ENCODE measurements around the gene CNBD2.
A peak's percentile ranks its signal among the peaks of the same experiment; 100 is the strongest.
"Not testable (repeated sequence)": the region's sequence is repeated elsewhere in the genome, so short reads cannot be mapped to it uniquely, and the experiment has no call there.

Gene CNBD2

DNA sequence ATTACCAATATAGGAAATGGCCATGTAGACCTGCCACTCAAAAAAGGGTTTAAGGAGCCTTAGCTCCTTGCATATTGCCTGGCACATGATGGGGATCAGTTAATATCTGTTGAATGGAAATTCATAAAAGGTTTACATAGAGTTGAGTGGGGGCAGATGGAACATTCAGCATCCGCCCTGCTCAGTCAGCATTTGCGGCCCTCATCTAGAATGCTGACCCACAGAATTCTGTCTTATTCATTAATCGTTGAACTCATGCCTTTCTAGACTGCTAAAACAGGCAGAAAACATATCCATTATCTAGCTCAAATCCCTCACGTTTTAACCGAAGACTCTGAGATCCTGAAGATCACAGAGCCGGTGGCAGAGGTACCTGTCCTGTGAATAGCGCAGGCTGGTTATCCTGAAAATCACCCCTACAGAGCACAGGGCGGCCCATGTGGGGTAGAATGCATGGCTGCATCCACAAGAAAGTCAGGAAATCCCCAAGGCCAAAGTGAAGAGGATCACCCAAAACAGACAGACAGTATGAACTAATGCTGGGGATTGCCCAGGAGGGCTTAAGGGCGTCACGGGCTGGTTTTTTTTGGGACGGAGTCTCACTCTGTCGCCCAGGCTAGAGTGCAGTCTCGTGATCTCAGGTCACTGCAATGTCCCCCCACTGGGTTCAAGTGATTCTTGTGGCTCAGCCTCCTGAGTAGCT, 59.9 kb downstream of the CNBD2 start:
- no peak for DNase-seq

DNA sequence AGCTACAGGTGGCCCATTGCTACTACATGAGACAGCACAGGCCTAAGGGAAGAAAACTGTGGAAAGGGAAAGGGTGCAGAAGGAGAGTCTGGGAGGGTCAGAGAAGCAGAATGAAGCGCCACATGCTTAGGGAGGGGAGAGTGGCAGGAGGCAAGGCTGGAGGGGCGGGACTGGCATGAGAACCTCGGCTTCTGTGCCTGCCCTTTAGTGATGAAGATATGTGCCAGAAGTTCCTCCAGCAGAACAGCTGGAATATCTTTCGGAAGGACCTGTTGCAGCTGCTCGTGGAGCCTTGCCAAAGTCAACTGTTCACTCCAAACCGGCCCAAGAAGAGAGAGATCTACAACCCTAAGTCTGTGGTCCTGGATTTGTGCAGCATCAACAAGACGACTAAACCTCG, 61.8 kb downstream of the CNBD2 start:
- no peak for DNase-seq

DNA sequence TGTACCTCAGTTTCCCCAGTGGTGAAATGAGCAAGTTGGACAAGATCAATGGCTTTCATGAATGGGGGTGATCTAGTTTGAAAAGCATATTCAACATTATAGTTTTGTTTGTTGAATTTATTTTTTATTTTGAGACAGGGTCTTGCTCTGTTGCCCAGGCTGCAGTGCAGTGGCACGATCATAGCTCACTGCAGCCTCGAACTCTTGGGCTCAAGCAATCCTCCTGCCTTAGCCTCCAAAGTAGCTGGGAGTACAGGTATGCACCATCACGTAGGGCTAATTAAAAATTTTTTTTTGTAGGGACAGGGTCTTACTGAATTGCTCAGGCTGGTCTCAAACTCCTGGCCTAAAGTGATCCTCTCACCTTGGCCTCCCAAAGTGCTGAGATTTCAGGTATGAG, 63.4 kb downstream of the CNBD2 start:
- DNase-seq: no peak

DNA sequence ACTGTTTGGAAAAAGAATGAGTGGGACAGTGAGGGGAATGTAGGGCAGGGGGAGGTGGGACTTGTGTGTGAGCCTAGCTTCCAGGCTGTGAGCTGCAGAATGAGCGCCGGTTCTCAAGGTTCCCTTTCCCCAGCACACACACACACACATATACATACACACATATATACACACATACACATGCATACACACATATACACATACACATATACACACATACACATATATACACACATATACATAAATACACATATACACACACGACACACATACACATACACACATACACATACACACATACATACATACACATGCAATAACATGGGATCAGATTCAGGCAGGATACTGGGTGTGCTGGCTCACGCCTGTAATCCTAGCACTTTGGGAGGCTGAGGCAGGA, 66.5 kb downstream of the CNBD2 start:
- DNase-seq: no peak

DNA sequence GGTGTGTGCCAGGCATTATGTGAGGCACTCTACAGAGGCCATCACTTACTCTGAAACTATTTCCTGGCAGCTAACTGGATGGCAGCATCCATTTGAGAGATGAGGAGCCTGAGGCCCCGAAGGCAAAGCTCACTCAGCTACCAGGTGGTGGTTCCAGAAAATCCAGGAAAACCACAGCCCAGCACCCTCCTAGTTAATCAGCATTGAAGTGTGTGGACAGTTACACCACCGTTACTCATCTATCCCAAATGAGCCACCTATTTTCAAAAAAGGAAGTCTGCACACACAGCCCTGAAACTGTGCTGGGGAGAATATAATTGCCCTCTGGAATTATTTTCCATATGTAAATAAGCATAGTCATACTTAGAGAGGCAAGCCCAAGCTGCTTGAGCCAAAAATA, 67.4 kb downstream of the CNBD2 start:
- no peak for DNase-seq

DNA sequence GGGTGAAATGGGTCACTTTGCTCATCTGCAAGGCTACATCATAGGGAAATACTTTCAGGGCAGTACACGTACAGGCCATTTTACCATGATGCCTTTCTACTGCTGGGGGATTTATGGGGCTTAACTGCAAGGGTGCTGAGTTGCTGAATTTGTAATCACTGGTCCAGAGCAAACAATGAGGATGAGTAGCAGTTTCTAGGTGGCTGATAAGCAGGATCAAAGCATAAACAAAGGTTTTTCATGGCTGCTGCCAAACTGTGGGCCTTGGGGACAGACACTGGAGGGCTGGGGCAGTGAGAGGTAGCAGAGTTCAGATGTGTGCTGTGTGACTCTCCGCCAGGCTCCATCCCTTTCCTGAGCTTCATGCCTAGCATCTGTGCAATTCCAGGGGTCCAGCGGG, 68.3 kb downstream of the CNBD2 start:
- DNase-seq: no peak

DNA sequence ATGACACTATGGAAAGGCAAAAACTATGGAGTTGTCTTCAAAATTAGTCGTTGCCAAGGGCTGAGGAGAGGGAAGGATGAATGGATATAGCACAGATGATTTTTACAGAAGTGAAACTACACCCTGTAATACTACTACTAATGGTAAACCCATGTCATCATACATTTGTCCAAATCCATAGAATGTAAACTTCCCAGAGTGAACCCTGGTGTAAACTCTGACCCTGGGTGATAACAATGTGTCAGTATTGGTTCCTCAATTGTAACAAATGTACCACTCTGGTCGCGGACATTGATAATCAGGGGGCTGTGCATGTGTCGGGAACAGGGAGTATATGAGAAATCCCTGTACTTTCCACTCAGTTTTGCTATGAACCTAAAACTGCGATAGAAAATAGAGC, 72.2 kb downstream of the CNBD2 start:
- no peak for DNase-seq

DNA sequence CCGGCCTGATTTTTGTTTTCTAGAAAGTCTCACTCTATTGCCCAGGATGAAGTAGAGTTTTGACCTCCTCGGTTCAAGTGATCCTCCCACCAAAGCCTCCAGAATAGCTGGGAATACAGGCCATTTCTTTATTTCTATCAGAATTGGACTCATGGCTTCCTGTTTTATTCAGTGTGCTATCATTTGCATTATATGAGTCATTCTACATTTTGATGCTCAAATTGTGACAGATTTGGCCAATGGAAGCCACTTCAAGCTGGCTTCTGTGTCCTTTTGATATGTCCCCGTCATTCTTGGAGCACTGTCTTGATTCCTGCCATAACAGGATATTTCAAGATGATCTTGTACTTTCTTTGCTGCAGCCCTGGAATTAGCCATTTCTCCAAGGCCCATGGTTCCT, 75.1 kb downstream of the CNBD2 start:
- no peak for DNase-seq

DNA sequence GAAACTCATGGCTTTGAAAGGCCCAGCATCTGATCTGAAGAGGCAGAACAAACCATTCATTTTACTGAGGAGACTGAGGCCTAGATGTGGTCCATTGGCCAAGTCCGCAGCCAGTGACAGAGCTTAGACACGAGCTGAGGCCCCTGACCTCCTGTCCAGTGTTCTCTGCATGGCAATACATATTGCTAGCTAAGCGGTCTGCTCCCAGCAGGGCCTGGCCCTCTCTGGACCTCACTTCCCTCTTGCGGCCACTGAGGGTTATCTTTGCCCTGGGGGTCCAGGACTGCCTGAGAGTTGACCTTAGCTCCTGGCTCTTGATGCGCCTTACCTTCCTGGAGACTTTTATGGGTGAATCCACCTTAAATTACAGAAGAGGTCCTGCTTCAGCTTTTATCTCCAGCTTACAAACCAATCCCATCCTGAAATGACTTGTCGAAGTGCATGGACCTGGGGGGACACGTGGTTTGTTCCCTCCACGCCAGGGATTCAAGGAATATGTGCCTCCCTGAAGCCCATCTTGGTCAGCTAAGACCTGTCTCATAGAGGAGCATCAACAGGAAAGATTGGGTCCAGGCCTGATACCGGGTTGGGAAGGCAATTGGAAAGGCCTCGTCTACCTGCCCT, 75.6 kb downstream of the CNBD2 start:
- no peak for DNase-seq

DNA sequence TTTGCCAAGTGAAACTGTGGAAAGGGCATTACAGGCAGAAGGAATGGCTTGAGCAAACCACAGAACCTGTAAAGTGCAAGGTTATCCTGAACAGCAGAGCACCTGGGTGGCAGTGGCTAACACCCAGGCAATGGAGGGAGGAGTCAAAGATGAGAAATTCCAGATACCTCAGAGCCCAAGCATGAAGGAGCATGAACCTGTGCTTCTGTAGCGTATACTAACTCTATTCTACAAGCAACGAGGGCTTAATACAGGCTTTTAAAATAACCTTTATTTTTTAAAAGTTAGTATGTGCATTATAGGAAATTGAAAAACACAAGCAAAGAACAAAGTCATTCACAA, 77.0 kb downstream of the CNBD2 start:
- DNase-seq: no peak

DNA sequence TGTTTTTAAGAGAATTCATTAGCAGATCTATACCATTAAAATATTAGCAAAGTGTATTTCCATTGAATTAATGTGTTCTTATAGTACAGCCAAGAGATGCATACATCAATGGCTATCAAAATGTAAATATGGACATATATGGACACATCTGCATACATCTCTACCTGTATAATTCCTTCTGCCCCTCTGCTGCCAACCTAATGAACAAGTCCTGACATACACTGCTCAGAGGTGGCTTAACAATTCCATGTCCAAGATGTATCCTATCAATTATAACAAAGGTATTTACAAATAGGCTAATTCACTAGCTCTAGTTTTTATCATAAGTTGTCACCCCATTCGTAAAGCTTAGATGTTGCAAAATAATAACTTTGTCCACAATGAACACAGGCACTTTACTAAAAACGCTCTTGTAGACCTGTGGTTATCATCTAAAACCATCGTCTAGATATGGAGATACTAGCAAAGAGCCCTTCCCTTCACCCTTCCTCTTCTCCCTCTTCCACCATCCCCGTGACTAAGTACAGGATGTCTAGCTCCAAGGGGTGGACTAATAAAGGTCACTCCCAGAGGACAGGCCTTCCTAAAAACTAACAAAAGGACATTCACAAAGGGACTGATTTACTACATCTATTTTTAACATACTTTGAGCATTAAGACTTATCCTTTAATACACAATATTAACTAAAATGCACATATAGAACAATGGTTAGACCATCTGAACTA, 77.8 kb downstream of the CNBD2 start:
- not testable (repeated sequence) for DNase-seq

DNA sequence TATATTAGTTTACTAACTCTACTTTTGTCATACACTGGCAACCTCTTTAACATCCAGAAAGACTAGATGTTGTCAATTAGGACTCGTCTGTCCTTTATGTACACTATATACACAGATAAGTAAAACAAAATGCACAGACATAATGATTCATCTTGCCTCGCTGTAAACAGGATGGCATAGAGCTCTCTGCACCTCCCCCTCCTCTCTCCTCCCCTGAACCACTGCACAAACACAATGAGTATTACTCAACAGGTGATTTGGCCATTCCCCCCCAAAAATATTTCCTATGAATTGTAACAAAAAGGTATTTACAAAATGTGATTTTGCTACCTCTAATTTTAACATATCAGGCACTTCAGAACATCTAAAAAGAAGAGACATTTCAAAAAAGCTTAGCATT, 81.0 kb downstream of the CNBD2 start:
- not testable (repeated sequence) for DNase-seq

DNA sequence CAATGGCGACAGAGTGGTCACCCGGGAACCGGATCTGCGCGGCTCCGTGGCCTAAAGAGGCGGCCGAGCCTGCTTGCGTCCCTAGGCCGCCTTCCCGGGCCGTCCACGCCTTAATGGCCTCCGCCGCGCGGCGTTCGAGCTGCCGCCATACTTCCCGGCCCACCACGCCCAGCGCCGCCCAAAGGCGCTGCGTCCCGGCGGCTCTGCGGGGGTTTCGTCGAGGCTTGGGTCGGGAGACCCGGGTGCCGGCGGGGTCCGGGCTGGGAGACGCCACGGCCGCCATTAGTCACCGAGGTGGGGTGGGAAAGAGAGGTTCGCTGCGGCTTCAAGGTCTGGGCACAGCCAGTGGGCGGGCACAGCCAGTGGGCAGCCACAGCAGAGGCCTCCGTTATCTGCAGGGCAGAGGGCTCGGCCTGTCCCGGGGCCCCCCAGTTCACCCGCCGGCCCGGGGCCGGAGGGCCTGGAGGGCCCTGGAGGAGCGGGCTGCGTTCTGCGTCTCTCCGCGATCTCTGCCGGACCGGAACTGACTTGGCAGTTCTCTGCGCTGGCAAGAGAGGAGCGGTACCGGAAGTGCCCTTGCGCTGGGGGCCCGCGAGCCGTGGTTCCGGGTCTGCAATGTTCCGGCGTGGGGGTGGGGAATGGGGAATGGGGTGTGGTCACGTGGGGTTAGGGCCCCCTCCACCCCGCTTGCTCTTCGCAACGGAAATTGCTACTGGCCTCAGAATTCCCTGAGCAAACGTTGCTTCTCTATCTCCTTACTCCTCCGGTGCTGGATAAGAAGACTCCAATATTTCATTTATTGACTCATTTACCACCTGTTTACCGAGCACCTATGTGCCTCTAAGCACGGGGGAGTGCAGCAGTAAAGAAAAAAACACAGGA, 82.3 kb downstream of the CNBD2 start:
- DNase-seq: peak; percentile 39 to 89 (median 86)

DNA sequence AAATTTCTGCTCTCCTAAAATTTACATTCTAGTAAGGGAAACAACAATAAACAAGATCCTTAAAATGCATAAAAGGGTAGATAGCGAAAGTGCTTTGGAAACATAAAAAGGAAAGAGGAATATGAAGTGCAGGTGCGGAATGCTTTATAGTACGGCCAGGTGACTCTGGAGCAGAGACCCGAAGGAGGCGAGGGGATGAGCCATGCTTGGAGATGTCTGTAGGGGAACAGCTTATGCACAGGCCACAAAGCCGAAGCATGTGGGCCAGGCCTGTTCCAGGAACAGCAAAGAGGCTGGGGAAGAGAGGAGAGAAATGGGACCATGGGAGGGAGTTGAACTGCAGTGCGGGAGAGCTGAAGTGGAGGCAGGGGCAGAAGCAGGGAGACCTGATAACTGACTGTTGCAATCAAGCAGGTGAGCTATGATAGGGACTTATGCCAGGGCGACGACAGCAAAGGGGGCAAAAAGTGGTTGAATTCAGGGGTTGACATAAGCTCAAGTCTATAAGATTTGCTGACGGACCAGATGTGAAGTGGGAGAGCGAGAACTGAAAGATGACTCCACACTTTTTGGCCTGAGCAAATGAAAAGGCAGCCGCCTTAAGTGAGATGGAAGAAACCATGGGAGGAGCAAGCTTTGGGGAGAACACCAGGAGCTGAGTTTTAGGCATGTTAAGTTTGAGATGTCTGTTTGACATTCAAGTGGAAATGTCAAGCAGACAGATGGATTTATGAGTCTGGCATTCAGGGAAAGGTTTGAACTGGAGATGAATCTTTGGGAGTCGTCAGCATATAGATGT, 83.1 kb downstream of the CNBD2 start:
- DNase-seq: no peak

DNA sequence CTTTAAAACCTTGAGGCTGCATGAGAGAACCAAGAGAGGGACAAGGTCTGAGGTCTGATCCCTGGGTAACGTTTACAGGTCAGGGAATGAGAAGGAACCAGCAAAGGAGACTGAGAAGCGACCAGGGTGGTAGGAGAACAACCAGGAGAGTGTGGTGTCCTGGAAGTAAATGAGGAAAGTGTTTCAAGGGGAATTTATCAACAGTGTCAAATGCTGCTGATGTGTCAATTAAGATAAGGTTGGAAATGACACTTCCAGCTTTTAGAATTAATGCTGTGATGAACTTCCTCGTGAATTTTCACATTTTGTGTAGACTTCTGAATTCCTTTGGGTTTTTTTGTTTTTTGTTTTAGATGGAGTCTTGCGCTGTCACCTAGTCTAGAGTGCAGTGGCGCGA, 83.7 kb downstream of the CNBD2 start:
- no peak for DNase-seq

DNA sequence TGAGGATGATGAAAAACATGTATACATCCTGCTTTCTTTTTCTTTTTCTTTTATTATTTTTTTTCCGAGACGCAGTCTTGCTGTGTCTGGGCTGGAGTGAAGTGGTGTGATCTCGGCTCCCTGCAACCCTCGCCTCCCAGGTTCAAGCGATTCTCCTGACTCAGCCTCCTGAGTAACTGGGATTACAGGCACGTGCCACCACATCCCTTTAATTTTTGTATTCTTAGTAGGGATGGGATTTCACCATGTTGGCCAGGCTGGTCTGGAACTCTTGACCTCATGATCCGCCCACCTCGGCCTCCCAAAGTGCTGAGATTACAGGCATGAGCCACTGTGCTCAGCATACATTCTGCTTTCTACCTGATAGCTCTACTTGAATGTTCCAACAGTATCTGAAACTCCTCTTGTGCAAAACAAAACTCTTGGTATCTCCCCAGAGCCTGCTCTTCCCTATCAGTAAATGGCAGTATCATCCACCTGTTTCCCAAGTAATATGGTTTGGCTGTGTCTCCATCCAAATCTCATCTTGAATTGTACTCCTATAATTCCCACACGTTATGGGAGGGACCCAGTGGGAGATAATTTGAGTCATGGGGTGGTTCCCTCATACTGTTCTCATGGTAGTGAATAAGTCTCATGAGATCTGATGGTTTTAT, 85.6 kb downstream of the CNBD2 start:
- DNase-seq: not testable (repeated sequence)

DNA sequence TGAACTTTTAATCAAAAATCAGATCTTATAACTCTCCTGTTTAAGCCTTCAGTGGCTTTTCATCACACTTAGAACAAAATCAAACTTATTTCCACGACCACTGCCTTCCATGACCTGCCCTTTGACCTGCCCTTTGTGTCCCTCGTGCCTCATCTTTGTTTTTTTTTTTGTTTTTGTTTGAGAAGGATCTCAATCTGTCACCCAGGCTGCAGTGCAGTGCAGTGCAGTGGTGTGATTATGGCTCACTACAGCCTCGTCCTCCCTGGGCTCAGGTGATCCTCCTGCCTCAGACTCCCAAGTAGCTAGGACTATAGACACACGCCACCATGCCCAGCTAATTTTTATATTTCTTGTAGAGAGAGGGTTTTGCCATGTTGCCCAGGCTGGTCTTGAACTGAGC, 86.8 kb downstream of the CNBD2 start:
- DNase-seq: no peak

DNA sequence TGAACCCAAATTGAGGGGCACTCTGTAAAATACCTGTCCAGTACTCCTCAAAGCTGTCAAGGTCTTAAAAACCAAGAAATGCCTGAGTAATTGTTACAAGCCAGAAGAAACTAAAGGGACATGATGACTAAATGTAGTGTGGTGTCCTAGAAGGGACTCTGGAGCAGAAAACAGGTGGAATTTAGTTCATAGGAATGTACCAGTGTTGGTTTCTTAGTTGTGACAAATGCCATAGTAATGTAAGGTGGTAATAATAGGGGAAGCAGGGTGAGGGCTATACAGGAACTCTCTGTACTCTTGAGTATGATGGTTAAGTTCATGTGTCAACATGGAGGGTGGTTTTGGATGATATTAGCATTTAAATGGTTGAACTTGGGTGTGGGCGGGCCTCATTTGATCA, 92.3 kb downstream of the CNBD2 start:
- DNase-seq: no peak

DNA sequence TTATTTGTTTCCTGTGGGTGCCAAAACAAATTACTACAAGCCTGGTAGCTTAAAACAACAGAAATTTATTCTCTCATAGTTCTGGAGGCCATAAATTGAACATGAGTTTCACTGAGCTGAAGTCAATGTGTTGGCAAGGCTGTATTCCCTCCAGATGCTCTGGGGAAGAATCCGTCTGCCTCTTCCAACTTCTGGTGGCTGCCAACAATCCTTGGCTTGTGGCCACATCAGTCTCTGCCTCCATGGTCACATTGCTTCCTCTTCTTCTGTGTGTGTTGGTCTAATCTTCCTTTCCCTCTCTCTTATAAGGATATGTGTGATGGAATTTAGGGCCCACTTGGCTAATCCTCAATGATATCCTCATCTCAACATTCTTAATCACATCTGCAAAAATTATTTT, 93.4 kb downstream of the CNBD2 start:
- peak in 1 of 14 donors; percentile 9 for DNase-seq

DNA sequence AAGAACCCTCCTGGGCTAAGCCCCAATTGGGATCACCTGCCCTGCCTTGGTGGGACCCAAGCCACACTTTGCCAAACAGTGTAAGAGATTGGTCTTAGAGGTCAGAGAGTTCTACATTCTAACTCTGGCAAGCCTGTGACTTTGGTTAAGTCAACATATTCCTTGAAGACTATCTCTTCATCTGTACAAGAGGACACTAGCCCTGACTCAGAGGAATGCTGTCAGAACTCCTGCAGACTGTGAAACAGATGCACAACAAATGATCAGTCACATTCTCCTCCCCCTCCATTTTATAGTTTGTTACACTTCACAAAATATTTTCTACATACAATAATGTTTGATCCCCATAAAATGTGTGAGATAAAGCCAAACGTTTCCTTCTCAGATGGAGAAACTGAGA, 94.4 kb downstream of the CNBD2 start:
- no peak for DNase-seq

DNA sequence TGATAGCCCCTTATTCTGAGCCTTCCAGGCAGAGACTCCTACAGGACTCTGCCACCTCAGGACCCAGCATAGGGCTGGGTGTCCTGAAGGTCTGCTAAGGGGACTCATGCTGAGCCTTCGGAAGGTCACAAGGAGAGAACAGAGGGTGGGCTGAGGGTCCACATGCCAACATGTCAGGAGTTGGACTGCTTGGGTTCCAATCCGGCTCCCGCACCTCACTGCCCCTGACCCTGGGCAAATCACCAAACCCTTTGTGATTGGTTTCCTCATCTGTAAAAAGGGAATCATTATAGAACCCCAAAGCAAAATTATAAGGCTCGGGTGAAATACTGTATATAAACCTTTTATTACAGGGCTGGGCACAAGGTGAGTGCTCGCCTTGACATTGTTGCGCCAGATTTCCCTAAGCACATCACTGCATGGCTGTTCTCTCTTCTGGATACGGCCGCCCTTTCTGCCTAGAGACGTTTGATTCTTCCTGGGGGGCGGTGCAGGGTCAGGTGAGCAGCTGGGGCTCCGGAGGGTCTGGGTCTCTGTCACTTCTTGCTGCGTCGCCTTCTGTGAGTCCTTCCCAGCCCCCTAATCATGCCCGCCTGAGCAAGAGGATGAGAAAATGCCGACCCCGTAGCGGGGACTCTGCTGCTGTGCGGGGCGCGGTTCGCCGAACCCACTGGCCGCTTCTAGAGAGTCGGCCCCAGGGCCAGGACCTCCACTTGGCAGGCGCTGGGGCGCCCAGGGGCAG, 95.7 kb downstream of the CNBD2 start:
- no peak for DNase-seq
